Femur (tissue), 1 donor: Measurements from ENCODE around the gene HINFP.
"Not testable (repeated sequence)": the region's sequence is repeated elsewhere in the genome, so short reads cannot be mapped to it uniquely, and the experiment has no call there.

ENCODE experiments used
- DNase-seq: peaks from one replicate; pipeline ENCODE4 v3.0.0-alpha.2; 2017

Gene HINFP

DNA sequence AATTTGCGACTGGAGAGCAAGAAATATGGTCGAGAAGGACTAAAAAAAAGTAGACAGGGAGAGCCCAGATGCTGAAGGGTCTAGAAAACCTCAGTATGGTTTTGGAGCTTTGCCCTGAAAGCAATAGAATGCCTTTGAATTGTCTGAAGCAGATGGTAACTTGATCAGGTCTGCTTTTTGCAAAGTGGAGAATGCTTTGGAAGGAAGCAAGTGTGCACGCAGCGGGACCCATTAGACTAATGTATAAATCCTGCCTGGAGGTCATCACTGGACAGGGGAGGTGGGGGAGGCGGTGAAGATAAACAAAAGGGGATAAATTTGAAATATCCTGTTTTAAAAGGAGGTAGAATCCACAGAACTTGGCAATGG, 757 bp upstream of the HINFP start:
- DNase-seq, result no peak

DNA sequence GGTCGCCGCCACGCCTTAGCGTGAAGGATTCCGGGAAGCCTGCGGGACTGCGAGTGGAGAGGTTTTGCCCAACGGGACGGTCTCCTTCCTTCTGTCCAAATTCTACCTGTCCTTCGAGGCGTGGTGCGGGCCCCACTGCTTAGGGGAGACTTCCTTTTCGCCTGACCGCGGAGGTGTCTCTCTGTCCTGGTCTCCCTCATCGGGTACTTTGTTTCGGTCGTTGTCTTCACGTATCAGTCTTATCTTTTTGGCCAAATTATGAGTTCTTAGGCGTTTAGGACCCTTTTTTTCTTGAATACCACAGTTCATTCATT, 388 bp downstream of the HINFP start:
- DNase-seq, result no peak

DNA sequence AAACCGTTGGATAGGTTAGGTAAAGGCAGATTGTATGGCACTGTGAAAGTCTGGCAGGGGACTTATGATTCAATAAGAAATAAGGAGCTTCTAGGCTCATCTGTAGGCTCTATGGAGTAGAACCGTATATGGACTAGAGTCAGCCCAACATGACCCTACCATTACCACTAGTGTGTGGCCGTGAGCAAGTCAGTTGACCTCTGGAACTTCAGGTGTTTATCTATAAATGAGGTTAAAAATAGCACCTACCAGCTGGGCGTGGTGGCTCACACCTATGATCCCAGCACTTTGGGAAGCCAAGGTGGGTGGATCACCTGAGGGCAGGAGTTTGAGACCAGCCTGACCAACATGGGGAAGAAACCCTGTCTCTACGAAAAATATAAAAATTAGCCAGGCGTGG, 4.4 kb downstream of the HINFP start:
- DNase-seq, result no peak

DNA sequence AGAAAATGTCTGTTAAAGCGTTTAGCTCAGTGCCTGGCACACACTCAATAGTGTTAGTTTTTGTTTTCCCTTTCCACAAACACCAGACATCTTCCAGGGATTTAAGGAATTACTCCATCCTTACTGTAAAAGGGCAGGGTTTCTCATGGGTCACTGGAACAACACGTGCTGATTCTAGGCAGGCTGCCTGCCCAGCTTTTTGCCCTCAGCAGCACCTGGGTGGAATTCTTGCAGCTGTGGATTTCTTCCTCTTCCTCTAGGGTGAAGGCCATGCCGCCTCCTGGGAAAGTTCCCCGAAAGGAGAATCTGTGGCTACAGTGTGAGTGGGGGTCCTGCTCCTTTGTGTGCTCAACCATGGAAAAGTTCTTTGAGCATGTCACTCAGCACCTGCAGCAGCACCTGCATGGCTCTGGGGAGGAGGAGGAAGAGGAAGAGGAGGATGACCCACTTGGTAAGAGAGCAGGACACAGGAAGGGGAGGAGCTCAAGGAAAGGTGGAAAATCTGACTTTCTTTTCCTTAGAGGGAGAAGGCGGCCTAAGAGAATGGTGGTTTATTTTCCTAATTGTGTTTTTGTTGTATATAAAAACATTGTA, 5.4 kb downstream of the HINFP start:
- DNase-seq, result no peak

DNA sequence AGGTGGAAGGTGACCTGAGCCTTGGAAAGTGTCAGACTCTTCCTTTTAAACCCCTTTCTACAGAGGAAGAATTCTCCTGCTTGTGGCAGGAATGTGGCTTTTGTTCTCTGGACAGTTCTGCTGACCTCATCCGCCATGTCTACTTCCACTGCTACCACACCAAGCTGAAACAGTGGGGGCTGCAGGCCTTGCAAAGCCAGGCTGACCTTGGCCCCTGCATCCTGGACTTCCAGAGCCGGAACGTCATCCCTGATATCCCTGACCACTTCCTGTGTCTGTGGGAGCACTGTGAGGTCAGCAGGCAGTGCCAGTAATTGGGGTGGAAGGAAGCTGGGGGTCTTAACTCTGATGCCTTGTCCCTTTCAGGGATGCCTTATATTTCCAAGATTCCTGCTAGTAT, 9.3 kb downstream of the HINFP start:
- no peak for DNase-seq

DNA sequence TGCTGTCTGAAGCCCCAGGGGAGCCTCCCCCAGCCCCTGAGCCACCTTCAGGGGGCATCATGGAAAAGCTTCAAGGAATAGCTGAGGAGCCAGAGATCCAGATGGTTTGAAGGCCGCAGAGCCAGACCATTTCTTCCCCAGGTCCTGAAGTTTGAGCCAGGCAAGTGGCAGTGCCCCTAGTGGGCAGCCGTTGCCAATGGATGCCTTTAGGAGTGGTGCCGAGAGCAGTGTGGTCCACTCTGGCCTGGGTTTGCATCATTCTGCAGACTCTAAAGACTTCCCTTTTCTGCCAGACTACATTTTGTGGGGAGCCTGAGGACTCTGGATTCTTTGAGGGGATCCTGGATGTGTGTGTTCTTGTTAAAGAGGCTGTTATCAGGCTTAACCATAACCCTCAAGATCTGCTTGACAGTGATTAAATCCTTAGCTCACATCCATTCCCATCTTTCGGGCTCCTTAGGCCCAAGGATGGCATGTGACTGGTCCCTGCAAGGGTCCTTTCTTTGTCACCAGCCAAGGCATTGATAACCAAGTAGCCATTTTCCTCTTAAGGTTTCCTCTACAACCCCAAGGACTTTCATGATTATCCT, 13.1 kb downstream of the HINFP start:
- no peak for DNase-seq

DNA sequence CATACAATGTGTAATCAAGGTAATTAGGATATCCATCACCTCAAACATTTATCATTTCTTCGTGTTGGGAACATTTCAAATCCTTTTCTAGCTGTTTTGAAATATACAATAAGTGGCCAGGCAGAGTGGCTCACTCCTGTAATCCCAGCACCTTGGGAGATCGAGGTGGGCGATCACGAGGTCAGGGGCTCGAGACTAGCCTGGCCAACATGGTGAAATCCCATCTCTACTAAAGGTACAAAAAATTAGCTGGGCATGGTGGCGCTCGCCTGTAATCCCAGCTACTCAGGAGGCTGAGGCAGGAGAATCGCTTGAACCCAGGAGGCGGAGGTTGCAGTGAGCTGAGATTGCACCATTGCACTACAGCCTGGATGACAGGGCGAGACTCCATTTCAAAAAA, 17.9 kb downstream of the HINFP start:
- DNase-seq, result not testable (repeated sequence)

DNA sequence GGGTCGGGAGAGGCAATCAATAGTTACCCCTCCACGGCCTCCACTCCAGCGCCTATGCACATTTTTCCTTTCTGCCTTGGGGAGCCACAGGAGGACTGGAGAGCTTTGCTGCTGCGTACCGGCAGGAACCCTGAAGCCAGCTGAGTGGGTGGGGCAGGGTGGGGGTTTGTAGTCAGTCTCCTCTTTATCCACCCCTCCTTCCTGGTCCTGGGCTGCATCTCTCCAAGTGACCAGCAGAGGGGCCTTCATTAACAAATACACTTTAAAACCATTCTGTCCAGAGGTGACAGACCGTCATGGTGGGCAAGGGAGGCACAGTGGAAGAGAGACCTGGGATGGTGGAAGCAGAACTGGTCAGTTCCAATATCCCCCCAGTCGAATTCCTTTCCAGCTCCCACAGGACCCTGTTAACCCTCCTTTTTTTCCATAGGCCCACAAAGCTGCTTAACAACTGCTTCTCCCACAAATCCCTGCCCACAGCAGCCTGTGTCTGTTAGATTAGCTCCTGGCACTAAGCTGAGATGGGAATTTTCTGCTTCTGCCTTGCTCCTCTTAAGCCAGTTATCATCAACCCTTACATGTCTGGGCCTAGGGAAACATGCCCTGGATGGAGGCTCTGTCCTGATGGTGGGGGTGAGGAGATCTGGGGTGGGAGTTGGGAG, 23.6 kb downstream of the HINFP start:
- DNase-seq, result peak; percentile 68

DNA sequence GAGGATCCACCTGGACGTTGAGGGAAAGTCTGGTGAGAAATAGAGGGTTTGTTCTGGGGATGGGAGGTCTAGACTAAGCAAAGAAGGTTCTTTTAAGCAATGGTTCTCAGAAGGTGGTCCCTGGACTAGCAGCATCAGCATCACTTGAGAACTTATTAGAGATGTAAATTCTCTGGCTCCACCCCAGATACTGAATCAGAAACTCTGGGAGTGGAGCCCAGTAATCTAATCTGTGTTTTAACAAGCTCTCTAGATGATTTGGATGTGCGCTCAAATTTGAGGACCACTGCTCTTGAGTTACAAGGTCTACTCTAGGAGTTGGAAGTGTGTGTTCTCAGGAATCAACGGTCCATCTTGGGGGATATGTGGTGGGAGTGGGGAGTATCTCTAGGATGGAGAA, 24.2 kb downstream of the HINFP start:
- no peak for DNase-seq

DNA sequence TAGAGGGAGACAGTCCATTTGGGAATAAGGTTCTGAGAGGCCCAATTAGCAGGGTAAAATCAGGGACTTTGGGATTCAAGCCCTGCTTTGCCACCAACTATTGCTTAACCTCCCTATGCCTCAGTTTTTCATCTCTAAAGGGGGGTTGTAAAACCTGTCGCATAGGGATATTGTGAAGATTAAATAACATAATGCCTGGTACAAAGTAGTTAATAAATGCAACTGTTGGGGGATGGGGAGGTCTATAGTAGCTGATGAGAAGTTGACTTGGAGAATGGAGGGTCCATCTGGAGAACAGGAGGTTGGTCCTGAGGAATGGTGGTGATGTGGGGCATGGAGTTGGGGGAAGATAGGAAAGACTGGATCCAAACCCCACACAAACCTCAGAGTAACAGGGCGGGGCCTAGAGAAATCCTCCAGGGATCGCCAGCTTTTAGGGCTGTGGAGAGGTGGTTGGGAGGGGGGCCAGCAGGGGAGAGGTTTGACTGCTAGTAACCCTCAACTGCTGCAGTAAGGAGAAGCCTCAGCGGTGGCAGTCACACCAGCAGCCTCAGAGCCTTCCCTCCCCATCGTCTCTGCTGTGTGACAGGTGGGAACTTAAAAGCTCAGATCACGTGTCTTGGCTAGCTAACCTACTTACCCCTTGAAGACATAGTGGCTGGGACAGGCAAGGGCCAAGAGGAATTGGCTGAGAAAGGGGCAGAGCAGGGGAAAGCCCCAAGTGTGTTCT, 26.4 kb downstream of the HINFP start:
- DNase-seq, result no peak

DNA sequence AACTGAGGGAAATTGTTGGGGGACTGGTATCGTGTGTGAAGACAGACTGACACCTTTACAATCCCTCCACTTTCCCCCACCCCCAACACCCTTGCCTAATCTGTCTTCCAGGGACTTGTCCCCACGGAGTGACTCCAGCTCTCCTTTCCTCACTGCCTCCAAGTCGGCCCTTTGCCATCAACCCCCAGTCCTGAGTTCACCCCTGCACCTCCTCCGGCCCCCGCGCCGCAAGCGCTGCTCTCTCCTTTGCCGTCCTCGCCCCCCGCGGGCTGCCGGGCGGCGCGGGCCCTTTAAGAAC, 27.3 kb downstream of the HINFP start:
- no peak for DNase-seq

DNA sequence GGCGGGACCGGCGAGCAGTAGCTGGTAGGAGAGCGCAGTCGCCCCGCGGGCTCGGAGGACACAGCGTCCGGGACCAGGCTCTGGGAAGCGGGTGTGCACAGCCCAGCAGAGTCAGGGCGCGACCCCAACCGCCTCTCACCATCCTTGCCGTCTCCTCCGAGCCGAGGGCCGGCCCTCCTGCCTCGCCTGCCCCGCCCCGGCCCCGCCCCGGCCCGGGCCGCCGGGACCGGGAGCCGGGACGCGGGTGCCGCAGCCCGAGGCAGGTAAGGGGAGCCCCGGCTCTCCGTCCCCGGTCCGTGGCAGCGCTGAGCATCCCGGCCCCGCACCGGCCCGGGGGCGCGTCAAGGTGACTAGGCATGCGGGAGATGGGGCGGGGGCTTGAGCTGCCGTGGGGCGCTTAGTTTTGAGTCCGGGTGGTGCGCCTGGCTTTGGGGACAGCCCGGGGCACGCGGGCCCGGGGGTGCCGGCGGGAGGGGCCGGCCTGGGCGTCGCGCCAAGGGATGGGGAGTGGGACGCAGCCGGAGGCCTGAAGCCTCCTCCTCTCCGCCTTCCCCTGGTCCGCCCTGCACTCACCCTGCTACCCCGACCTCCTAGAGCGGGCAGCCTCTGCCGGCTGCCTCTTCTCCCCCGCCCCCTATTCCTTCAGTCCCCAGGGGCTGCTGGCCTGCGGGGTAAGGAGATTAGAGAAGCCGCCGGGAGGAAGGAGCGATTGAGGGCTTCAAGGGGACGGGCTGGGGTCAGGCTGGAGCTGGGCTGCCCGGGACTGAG, 27.8 kb downstream of the HINFP start, which contains the start of gene ABCG4:
ABCG4 (plus strand) TSS at position 35 of the 768 bp plus-strand sequence. CDS start 914 bp downstream, outside the sequence.
- DNase-seq, result no peak

DNA sequence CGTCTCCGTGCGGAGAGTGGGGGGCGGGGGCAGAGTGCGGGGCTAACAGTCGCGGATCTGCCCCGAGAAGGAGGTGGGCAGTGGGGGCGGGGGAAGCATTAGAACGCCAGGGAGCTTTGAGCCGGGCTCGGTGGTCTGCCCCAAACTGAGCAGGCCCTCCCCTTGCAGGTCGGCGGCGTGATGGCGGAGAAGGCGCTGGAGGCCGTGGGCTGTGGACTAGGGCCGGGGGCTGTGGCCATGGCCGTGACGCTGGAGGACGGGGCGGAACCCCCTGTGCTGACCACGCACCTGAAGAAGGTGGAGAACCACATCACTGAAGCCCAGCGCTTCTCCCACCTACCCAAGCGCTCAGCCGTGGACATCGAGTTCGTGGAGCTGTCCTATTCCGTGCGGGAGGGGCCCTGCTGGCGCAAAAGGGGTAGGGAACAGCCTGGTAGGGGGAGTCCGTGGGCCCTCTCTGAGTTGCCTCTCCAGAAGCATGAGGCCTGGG, 28.5 kb downstream of the HINFP start:
- DNase-seq, result no peak

DNA sequence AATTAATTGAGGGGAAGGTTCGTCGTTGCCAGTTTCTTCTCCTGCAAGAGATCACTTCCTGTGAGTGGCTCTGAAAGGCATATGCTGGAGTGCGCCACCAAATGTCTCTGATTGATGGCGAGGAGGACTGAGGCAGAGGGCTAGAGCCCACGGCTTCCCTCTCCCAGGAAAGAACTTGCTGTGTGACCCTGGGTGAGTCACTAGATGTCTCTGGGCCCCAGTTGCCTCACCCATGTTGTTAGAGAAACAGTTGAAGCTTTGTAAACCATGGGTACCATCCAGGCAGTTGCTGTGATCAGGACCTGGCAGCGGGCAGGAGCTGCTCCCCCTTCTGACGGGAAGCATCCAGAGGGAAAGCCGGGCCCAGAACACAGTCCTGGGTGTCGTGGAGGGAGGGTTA, 30.7 kb downstream of the HINFP start:
- no peak for DNase-seq

DNA sequence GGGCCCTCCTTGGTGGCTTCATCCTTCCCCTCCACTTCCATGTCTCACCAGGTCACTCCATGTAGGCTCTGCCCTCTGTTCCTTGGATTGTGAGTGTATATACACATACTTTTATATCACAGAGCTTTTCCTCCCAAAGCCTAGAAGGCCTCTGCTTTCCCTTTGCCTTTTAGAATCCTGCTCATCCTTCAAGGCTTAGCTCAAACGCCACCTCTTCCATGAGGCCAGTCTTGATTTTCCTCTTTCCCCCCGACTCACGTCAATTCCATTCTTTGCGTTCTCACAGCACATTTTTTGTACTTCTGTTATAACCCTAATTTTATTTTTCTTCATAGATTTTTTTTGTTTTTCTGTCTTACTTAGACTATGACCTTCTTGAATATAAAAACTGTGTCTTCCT, 31.2 kb downstream of the HINFP start:
- no peak for DNase-seq

DNA sequence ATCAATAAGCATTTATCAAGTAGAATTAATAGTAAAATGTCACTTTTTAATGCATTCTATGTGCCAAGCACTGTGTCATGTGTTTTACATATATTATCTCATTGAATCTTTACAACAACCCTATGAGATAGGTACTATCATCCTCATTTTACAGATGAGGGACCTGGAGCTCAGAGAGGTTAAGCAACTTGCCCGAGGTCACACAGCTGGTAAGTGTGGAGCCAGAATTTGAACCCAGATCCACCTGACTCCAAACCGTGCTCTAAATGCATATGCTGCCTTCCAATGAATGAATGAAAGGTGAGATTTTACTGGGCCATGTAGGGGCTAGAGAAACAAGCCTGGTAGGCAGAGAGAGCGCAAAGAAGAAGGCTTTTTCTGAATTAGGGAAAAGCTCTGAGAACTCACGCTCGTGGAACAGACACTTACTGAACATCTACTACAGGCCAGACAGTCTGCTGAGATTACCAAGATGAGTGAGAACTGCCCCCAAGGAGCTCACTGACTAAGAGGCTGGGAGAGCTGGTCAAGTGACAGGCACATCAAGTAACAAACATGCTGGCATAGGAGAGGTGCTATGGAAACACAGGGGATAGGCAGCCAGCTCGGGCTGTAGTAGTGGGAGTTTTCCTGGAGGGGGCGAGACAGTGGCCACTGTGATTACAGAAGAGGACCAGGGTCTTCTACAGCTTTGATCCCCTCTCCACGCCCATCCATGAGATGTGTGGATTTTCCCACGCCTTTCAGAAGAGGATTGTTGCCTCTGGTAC, 31.9 kb downstream of the HINFP start:
- no peak for DNase-seq

DNA sequence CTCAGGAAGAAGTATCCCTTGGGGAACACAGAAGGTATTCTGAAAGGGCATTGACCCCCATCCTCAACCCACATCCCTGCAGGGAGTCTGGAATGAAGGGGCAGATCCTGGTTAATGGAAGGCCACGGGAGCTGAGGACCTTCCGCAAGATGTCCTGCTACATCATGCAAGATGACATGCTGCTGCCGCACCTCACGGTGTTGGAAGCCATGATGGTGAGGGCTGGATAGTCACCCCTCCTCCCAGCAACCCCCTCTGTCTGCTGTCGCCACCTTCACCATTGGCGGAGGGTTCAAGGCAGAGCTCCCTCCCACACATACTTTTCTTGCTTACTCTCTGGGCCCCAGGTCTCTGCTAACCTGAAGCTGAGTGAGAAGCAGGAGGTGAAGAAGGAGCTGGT, 32.8 kb downstream of the HINFP start:
- DNase-seq, result no peak

DNA sequence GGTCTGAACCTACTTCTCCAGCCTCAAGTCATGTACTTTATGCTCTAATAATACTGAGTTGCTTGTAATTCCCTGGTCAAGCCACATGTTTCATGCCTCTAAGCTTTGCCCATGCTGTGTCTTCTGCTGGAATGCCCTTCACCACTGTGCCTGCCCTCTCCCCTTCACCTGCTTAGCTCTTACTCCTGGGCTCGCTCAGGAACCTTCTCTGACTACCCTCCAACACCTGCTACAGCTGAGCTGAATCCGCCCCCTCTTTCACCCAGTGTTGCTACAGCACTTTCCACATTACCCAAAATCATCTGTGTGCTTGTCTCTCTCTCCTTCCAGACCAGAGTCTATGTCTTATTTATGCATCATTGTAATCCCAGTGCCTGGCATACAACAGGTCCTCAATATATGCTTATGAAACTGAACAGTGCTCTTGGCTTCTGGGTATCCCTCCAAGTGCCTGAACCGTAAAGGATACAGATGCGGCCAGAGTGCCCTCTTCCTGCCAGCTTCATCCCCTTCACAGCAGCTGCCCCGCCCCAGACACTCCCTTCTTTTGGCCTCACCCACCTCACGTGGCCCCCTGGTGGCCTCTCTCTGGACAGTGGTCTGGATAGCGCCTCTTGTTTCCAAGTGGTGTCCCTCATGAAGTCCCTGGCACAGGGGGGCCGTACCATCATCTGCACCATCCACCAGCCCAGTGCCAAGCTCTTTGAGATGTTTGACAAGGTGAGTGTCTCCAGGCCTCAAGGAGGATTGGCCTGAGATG, 34.5 kb downstream of the HINFP start:
- no peak for DNase-seq

DNA sequence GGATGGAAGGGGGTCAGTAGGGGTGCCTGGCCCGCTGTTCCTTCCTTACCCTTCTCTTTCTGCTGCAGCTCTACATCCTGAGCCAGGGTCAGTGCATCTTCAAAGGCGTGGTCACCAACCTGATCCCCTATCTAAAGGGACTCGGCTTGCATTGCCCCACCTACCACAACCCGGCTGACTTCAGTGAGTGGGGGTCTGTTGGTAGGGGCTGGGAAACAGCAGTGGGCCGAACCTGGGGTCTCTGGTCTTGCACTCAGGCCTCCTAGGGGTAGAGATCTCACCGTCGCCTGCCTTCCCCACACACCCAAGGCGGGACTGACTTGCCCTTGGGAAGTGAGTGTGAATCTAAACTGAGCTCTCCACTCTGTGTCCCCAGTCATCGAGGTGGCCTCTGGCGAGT, 35.1 kb downstream of the HINFP start:
- DNase-seq, result no peak

DNA sequence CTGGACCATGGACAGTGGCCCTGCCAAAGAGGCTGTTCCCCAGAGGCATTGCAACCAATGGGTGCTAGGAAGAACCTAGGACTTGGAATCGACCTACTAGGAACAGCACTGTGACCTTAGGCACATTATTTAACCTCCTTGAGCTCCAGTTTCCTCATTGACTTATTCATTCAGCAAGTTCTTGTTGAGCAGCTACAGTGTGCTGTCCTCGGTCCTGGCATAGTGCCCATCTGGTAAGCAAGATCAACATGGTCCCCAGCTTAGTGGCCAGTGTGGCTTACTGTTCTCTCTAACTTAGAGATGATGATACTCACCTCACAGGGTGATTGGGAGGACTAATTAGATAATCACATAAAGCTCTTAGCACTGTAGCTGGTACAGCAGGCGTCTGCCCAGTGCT, 35.7 kb downstream of the HINFP start:
- no peak for DNase-seq

DNA sequence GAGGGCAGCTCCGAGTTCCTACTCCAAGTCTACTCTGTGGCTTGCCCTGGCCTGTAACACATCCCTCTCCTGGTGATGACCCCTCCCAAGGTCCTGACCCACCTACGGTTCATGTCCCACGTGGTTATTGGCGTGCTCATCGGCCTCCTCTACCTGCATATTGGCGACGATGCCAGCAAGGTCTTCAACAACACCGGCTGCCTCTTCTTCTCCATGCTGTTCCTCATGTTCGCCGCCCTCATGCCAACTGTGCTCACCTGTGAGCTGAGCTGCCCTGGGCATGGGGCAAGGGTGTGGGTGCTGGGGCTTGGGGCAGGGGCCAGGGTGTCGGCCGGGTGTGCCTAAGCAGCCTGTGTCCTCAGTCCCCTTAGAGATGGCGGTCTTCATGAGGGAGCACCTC, 37.1 kb downstream of the HINFP start:
- DNase-seq, result no peak

DNA sequence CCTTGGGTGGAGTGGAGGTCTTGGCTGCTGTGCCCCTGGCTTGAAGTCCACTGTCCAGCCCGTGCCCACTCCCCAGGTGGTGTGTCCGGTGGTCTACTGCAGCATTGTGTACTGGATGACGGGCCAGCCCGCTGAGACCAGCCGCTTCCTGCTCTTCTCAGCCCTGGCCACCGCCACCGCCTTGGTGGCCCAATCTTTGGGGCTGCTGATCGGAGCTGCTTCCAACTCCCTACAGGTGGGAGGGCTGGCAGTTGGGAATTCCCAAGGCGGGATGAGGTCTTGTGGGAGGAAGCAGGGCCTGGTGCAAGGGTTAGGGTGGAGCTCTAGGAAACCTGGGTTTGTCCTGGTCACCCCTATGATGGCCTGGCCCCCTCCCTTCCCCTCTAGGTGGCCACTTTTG, 38.8 kb downstream of the HINFP start:
- DNase-seq, result no peak
